T-cell (primary cell): ENCODE data around the gene GET4. TPM values are rescaled to one million over a fixed set of nuclear protein-coding genes. Genes with fewer than 3 reads are reported as not detected.

ENCODE experiments used
- ATAC-seq, 4 experiments: fragments of 200-7000 bp in 3 of 4; fragments of 150-1000 bp in 1 of 4; cut with Tn5 transposase; replicated peaks in 1 of 4; 1 replicate in 3 of 4; 2 replicates in 1 of 4; pipeline ENCODE4 v1.10.0; 2021; ENCODE audit warnings: moderate library complexity in 3 of 4, mild to moderate bottlenecking in 2 of 4, moderate number of reproducible peaks in 1 of 4
- CTCF ChIA-PET, 2 donors: fragments of 300-600 bp; sonication (Branson Sonifier 250); formaldehyde crosslinking; loops; one replicate each; lab custom pipeline; 2022; ENCODE audit warnings: antibody characterized with exemption in 2 of 2; lab: Charles Lee
- POLR2A ChIA-PET, 2 donors: fragments of 300-600 bp; sonication (Branson Sonifier 250); formaldehyde crosslinking; loops; one replicate each; lab custom pipeline; 2022; ENCODE audit warnings: antibody characterized with exemption in 2 of 2; lab: Charles Lee
- DNase-seq, 35 experiments: peaks; one replicate each; pipeline versions ENCODE4 v3.0.0 to v3.0.0-alpha.2; 2013 to 2023
- H3K27ac ChIP-seq: one replicate; pipeline ENCODE4 v1.5.1; 2013; ENCODE audit warnings: low read length
- H3K27me3 ChIP-seq, 2 experiments: replicated peaks in 1 of 2; 1 replicate in 1 of 2; 2 replicates in 1 of 2; pipeline versions ENCODE4 v1.6.1 to v1.7.0; 2013; ENCODE audit warnings: low read length in 1 of 2, mixed read lengths in 1 of 2; ENCODE audit not compliant: control insufficient read depth in 2 of 2, insufficient read depth in 2 of 2; ENCODE audit errors: extremely low read depth in 1 of 2
- H3K36me3 ChIP-seq, 2 donors: 1 replicate in 1 of 2; 2 replicates in 1 of 2; pipeline versions ENCODE4 v1.6.1 to v1.7.0; 2013; ENCODE audit warnings: low read length in 1 of 2; ENCODE audit not compliant: control insufficient read depth in 2 of 2, insufficient read depth in 1 of 2; ENCODE audit errors: extremely low read depth in 1 of 2
- H3K4me1 ChIP-seq, 2 experiments: 1 replicate in 1 of 2; 2 replicates in 1 of 2; pipeline versions ENCODE4 v1.6.1 to v1.7.0; 2013; ENCODE audit warnings: low read length in 2 of 2, mixed read lengths in 1 of 2; ENCODE audit not compliant: insufficient read depth in 2 of 2, control insufficient read depth in 1 of 2; ENCODE audit errors: extremely low read depth in 1 of 2
- H3K4me3 ChIP-seq, 2 donors: 1 replicate in 1 of 2; 2 replicates in 1 of 2; pipeline versions ENCODE4 v1.5.1 to v1.7.0; 2013; ENCODE audit warnings: mild to moderate bottlenecking in 2 of 2, low read length in 1 of 2, moderate library complexity in 1 of 2; ENCODE audit not compliant: control insufficient read depth in 1 of 2; ENCODE audit errors: extremely low read depth in 1 of 2
- H3K9me3 ChIP-seq: 2 replicates; pipeline ENCODE4 v1.7.0; 2013
- H3K27ac Mint-ChIP-seq, 2 donors: one replicate each; pipeline ENCODE4 v1.8.0; 2020 to 2021; ENCODE audit warnings: mild to moderate bottlenecking in 2 of 2, mixed read lengths in 2 of 2
- H3K27me3 Mint-ChIP-seq, 2 donors: one replicate each; pipeline ENCODE4 v1.8.0; 2021 to 2022; ENCODE audit warnings: mixed read lengths in 2 of 2
- H3K36me3 Mint-ChIP-seq: one replicate; pipeline ENCODE4 v1.8.0; 2021; ENCODE audit warnings: mixed read lengths
- H3K4me1 Mint-ChIP-seq, 3 donors: one replicate each; pipeline ENCODE4 v1.8.0; 2020 to 2022; ENCODE audit warnings: mixed read lengths in 3 of 3, mild to moderate bottlenecking in 1 of 3
- H3K4me3 Mint-ChIP-seq, 3 donors: one replicate each; pipeline ENCODE4 v1.8.0; 2020 to 2022; ENCODE audit warnings: mild to moderate bottlenecking in 3 of 3, mixed read lengths in 3 of 3, moderate library complexity in 3 of 3
- H3K9me3 Mint-ChIP-seq, 3 donors: one replicate each; pipeline ENCODE4 v1.8.0; 2020 to 2022; ENCODE audit warnings: mixed read lengths in 3 of 3
- WGBS: methylation state at CpG from one replicate; pipeline ENCODE4 v1.1.5; 2013; ENCODE audit warnings: missing lambda C conversion rate; ENCODE audit not compliant: insufficient coverage; 5-methylcytosine and 5-hydroxymethylcytosine counted together
- total RNA-seq, 35 experiments: library from RNA in 6 of 35; stranded (reverse) in 6 of 35; fragments of 120-200 nt in 1 of 35; gene quantifications; one replicate each; pipeline versions ENCODE4 v1.2.1 to v1.2.4 and lab custom pipeline; 2013 to 2026

Gene GET4
- total RNA-seq, 5 donors from 2014 or later (not counting 1 experiment from before 2014, with no cell fraction given), result 52.2 to 76.4 (median 54.7) TPM

- peak in 2 of 35 experiments; percentile 8 to 20 for DNase-seq
- H3K9me3 Mint-ChIP-seq, result no peaks in the 10 kb centered on the region
- no peaks in the 10 kb centered on the region for H3K27me3 Mint-ChIP-seq
- ATAC-seq, result no peak
- peaks cover 8 to 57% of the 10 kb centered on the region in 2 experiments for H3K4me1 ChIP-seq
- H3K9me3 ChIP-seq, result no peaks in the 10 kb centered on the region
- peaks cover 0 to 11% of the 10 kb centered on the region in 2 donors for H3K36me3 ChIP-seq
- H3K36me3 Mint-ChIP-seq, result peaks cover 23% of the 10 kb centered on the region
- ChIA-PET CTCF (no interaction called here), POLR2A (no interaction called here)
- 33% methylated on average over 30 of the region's 47 CpGs for WGBS
- peak overlapping the region; percentile 57 to 88 for H3K4me3 ChIP-seq
- peak overlapping the region; percentile 83 to 84 for H3K27ac Mint-ChIP-seq
- no peaks in the 10 kb centered on the region for H3K27me3 ChIP-seq
- peaks cover 29 to 47% (median 43%) of the 10 kb centered on the region in 3 donors for H3K4me1 Mint-ChIP-seq
- H3K4me3 Mint-ChIP-seq, result peak overlapping the region; percentile 87 to 94 (median 87)
- H3K27ac ChIP-seq, result peak overlapping the region; percentile 85
Observed at GRCh38 chr7:877312-878232, 1.2 kb downstream of the GET4 start.

GRCh38 chr7:879093-879492 is 2.7 kb downstream of the GET4 start:
- H3K27ac Mint-ChIP-seq, result peak overlapping the region in 1 of 2 donors; percentile 76
- H3K4me1 Mint-ChIP-seq, result peaks cover 25 to 41% (median 39%) of the 10 kb centered on the region in 3 donors
- WGBS, result 95% methylated on average over 15 of the region's 15 CpGs

GRCh38 chr7:879706-880105 is 3.4 kb downstream of the GET4 start:
- H3K9me3 ChIP-seq, result no peaks in the 10 kb centered on the region
- Mint-ChIP-seq H3K9me3 (no peaks in the 10 kb centered on the region), H3K4me3 (peak overlapping the region in 1 of 3 donors; percentile 67), H3K27me3 (no peaks in the 10 kb centered on the region), H3K4me1 (peaks cover 25 to 45% (median 43%) of the 10 kb centered on the region in 3 donors), H3K36me3 (peaks cover 15% of the 10 kb centered on the region), H3K27ac (no peak overlapping the region)
- no peak overlapping the region for H3K4me3 ChIP-seq
- DNase-seq (no peak), ATAC-seq (no peak)
- peaks cover 3 to 9% of the 10 kb centered on the region in 2 donors for H3K36me3 ChIP-seq
- 92% methylated on average over 9 of the region's 14 CpGs for WGBS
- POLR2A ChIA-PET, result interaction anchor here in 1 of 2 donors (0.5 kb wide), 2 partner anchors 21 to 95 kb away, joined by 4 read pairs; no protein-coding TSS in a partner anchor
- no peaks in the 10 kb centered on the region for H3K27me3 ChIP-seq
- H3K27ac ChIP-seq, result no peak overlapping the region
- CTCF ChIA-PET, result no interaction called here
- H3K4me1 ChIP-seq, result peaks cover 3 to 69% of the 10 kb centered on the region in 2 experiments

More at GRCh38 chr7:879093-879492, 2.7 kb downstream of the GET4 start:
- Histone ChIP-seq H3K4me1 (peaks cover 3 to 63% of the 10 kb centered on the region in 2 experiments), H3K4me3 (no peak overlapping the region), H3K9me3 (no peaks in the 10 kb centered on the region), H3K27me3 (no peaks in the 10 kb centered on the region), H3K27ac (no peak overlapping the region), H3K36me3 (peaks cover 3 to 8% of the 10 kb centered on the region in 2 donors)
- Mint-ChIP-seq H3K9me3 (no peaks in the 10 kb centered on the region), H3K27me3 (no peaks in the 10 kb centered on the region), H3K4me3 (peak overlapping the region; percentile 65 to 94 (median 67)), H3K36me3 (peaks cover 15% of the 10 kb centered on the region)
- ATAC-seq (no peak), DNase-seq (no peak)
- ChIA-PET POLR2A (no interaction called here), CTCF (interaction anchor here in 1 of 2 donors (0.7 kb wide), 1 partner anchor 558 kb away, joined by 3 read pairs; no protein-coding TSS in a partner anchor)

DNA sequence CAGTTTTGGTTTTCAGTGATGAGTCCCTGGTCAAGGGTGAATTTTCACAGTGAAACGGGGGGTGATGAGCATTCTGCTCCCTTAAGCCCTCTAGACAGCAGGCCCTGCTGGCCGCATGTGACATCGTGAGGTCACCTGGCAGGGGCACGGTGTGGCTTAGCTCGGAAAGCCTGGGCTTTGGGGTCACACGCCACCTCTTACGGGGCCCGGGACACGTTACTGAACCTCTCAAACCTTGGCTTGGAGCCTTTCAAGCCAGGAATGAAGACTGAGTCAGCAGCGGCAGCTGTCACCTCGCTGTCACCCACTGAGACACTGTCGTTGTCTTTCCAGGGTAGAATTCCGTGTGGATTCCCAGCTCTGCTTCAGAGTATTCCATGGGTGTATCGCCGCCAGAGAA is 4.1 kb downstream of the GET4 start:
- ATAC-seq, result no peak
- Mint-ChIP-seq H3K4me3 (no peak overlapping the region), H3K9me3 (no peaks in the 10 kb centered on the region), H3K4me1 (peaks cover 25 to 48% (median 48%) of the 10 kb centered on the region in 3 donors), H3K27ac (no peak overlapping the region), H3K27me3 (no peaks in the 10 kb centered on the region), H3K36me3 (peaks cover 15% of the 10 kb centered on the region)
- H3K27ac ChIP-seq, result no peak overlapping the region
- WGBS, result 92% methylated on average over 15 of the region's 15 CpGs
- H3K9me3 ChIP-seq, result no peaks in the 10 kb centered on the region
- peaks cover 3 to 74% of the 10 kb centered on the region in 2 experiments for H3K4me1 ChIP-seq
- ChIA-PET CTCF (no interaction called here), POLR2A (interaction anchor here in 1 of 2 donors (0.5 kb wide), 1 partner anchor 20 kb away, joined by 4 read pairs; no protein-coding TSS in a partner anchor)
- no peak for DNase-seq
- no peak overlapping the region for H3K4me3 ChIP-seq
- H3K36me3 ChIP-seq, result peaks cover 3 to 9% of the 10 kb centered on the region in 2 donors
- H3K27me3 ChIP-seq, result no peaks in the 10 kb centered on the region

- peaks cover 3 to 15% of the 10 kb centered on the region in 2 donors for H3K36me3 ChIP-seq
- no peak overlapping the region for H3K27ac Mint-ChIP-seq
- ChIA-PET POLR2A (no interaction called here), CTCF (no interaction called here)
- H3K9me3 Mint-ChIP-seq, result no peaks in the 10 kb centered on the region
- no peak overlapping the region for H3K4me3 ChIP-seq
- H3K27me3 Mint-ChIP-seq, result no peaks in the 10 kb centered on the region
- 92% methylated on average over 8 of the region's 20 CpGs for WGBS
- peaks cover 25 to 48% (median 48%) of the 10 kb centered on the region in 3 donors for H3K4me1 Mint-ChIP-seq
- no peak for ATAC-seq
- H3K4me1 ChIP-seq, result peaks cover 3 to 77% of the 10 kb centered on the region in 2 experiments
- H3K27me3 ChIP-seq, result no peaks in the 10 kb centered on the region
- no peak overlapping the region for H3K4me3 Mint-ChIP-seq
- no peak overlapping the region for H3K27ac ChIP-seq
- H3K9me3 ChIP-seq, result no peaks in the 10 kb centered on the region
- peaks cover 15% of the 10 kb centered on the region for H3K36me3 Mint-ChIP-seq
- DNase-seq, result no peak
Observed at GRCh38 chr7:881441-882234, 5.3 kb downstream of the GET4 start.
